Measurements from ENCODE around the gene VASH1.

VASH1 gene

GRCh38 chr14:76760331-76761135, 735 bp upstream of the VASH1 start:
- Histone ChIP-seq H3K27ac (peak overlapping the region; percentile 59 to 94), H3K4me3 (peak overlapping the region; percentile 99)
- DNase-seq (ENCODE audit: low spot score), result peak; percentile 70
- no peak for TF ChIP-seq CTCF (IDR thresholded peaks at IDR 0.05)

GRCh38 chr14:76761960-76762410, 717 bp downstream of the VASH1 start:
- DNase-seq (ENCODE audit: low spot score), result no peak
- peak overlapping the region; percentile 59 to 94 for H3K27ac ChIP-seq
- H3K4me3 ChIP-seq, result peak overlapping the region; percentile 99
- TF ChIP-seq CTCF (IDR thresholded peaks at IDR 0.05), result no peak

DNA sequence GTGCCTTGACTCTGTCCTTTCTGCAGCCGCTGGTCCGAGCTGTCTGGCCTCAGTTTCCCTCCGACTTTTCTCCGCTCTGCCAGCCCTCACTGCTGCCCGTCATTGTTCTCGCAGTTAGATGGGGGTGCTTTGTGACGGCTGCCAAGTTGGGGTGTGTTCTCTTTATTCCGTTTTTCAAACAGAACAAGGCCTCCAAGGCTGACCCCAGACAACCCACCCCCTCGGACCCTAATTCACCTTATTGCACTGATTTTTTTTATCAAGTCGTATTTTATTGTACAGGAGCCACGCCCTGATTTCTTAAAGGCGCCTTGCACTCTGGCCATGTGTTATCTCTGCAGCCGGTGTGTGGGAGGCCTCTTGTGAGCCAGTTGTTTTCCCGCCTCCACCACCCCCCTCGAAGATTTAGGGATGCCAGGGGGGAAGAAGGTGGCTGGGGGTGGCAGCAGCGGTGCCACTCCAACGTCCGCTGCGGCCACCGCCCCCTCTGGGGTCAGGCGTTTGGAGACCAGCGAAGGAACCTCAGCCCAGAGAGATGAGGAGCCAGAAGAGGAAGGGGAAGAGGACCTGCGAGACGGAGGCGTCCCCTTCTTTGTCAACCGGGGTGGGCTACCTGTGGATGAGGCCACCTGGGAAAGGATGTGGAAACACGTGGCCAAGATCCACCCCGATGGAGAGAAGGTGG, 1.3 kb downstream of the VASH1 start:
- Histone ChIP-seq H3K27ac (peak overlapping the region; percentile 59 to 94), H3K4me3 (peak overlapping the region; percentile 99)
- DNase-seq (ENCODE audit: low spot score), result peak; percentile 72
- TF ChIP-seq CTCF (IDR thresholded peaks at IDR 0.05), result no peak

DNA sequence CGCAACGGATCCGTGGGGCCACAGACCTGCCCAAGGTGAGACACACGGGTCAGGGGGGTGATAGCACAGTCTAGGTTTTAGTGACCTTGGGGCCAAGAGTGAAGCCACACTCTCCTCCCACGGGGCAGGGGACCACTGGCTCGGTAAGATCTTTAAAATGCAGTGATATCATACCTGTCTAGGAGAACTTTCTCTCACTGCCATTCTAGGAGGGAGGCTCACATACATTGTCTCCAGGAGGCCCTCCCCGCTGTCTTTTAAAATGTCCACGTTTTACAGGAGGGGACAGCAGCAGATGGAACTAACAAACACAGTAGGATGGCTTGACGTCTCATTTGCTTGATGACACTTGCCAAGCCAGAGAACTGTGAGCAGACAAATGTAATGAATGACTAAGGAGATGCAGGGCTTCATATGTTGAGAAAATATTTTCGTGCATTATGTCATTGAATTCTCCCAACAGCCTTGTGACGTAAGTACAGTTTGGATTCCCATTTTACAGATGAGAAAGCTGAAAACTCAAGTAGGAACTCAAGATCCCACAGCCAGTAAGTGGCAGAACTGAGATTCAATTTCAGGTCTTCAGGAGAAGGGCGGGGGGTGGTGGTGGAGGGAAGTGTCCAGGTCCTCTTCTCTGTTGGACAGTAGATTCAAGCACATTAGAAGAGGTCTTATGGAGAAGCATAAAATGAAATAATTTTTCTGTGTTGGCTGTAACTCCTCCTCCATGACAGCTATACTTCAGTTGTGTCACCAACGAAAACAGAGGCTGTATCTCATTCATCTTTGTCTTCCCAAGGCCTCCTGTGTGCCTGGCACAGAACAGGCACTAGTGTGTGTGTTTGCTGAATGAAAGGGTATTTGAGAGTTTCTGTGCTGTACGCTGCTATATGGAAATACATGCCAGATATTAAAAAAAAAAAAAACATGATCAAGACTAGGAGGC, 2.1 kb downstream of the VASH1 start:
- H3K27ac ChIP-seq, result peak overlapping the region; percentile 59 to 94
- TF ChIP-seq CTCF (IDR thresholded peaks at IDR 0.05), result no peak
- peak overlapping the region; percentile 99 for H3K4me3 ChIP-seq
- DNase-seq (ENCODE audit: low spot score), result peak; percentile 64

- Histone ChIP-seq H3K27ac (peak overlapping the region; percentile 59 to 75), H3K4me3 (no peak overlapping the region)
- no peak for TF ChIP-seq CTCF (IDR thresholded peaks at IDR 0.05)
- peak; percentile 69 for DNase-seq (ENCODE audit: low spot score)
Observed at GRCh38 chr14:76765461-76765931, 4.2 kb downstream of the VASH1 start.

Data from coronary artery (tissue), 2 donors.